OCI-M1 (cell line): Measurements from ENCODE around the gene CENPX.
"Not testable (repeated sequence)": the region's sequence is repeated elsewhere in the genome, so short reads cannot be mapped to it uniquely, and the experiment has no call there.

Source experiments
- DNase-seq: peaks from one replicate; lab custom pipeline; 2025; lab: John Stamatoyannopoulos, UW

Gene CENPX

GRCh38 chr17:82039695-82040299 is 17.1 kb upstream of the CENPX start:
- no peak for DNase-seq

GRCh38 chr17:82038796-82039409 is 16.2 kb upstream of the CENPX start:
- DNase-seq: not testable (repeated sequence)

- DNase-seq: no peak
Measured at GRCh38 chr17:82037889-82038195, 15.2 kb upstream of the CENPX start.

GRCh38 chr17:82037092-82037888 is 14.6 kb upstream of the CENPX start, which contains the start of gene DCXR:
DCXR (minus strand) TSS chr17:82037697; CDS start chr17:82037682, 15 bp downstream.
- DNase-seq: peak; percentile 97

GRCh38 chr17:82036634-82037091 is 14.0 kb upstream of the CENPX start:
- no peak for DNase-seq

- DNase-seq: no peak
Measured at GRCh38 chr17:82035956-82036633, 13.4 kb upstream of the CENPX start.

GRCh38 chr17:82035488-82035887 is 12.8 kb upstream of the CENPX start:
- no peak for DNase-seq

- DNase-seq: no peak
Measured at GRCh38 chr17:82034371-82035011, 11.8 kb upstream of the CENPX start.

GRCh38 chr17:82033359-82034085 is 10.8 kb upstream of the CENPX start:
- DNase-seq: no peak

GRCh38 chr17:82031885-82032627 is 9.4 kb upstream of the CENPX start:
- peak; percentile 13 for DNase-seq

GRCh38 chr17:82031303-82031884 is 8.7 kb upstream of the CENPX start, which contains the start of gene RAC3:
RAC3 (plus strand) TSS chr17:82031678; CDS start chr17:82031762, 84 bp downstream.
- peak; percentile 59 for DNase-seq

GRCh38 chr17:82030470-82031302 is 8.0 kb upstream of the CENPX start:
- DNase-seq: peak; percentile 90

- no peak for DNase-seq
Measured at GRCh38 chr17:82029990-82030469, 7.4 kb upstream of the CENPX start.

GRCh38 chr17:82029391-82029790 is 6.7 kb upstream of the CENPX start:
- no peak for DNase-seq

- no peak for DNase-seq
Measured at GRCh38 chr17:82028966-82029365, 6.3 kb upstream of the CENPX start.

- no peak for DNase-seq
Measured at GRCh38 chr17:82028246-82028645, 5.6 kb upstream of the CENPX start.

- no peak for DNase-seq
Measured at GRCh38 chr17:82025401-82026107, 2.9 kb upstream of the CENPX start.

GRCh38 chr17:82024859-82025258 is 2.2 kb upstream of the CENPX start:
- no peak for DNase-seq
